ENCODE results near the gene CCR2.
A peak's percentile ranks its signal among the peaks of the same experiment; 100 is the strongest.
"Not testable (repeated sequence)": the region's sequence is repeated elsewhere in the genome, so short reads cannot be mapped to it uniquely, and the experiment has no call there.

Gene CCR2

GRCh38 chr3:46386205-46386604 lies 32.3 kb downstream of the CCR2 start:
- TF ChIP-seq, protein P1, sequence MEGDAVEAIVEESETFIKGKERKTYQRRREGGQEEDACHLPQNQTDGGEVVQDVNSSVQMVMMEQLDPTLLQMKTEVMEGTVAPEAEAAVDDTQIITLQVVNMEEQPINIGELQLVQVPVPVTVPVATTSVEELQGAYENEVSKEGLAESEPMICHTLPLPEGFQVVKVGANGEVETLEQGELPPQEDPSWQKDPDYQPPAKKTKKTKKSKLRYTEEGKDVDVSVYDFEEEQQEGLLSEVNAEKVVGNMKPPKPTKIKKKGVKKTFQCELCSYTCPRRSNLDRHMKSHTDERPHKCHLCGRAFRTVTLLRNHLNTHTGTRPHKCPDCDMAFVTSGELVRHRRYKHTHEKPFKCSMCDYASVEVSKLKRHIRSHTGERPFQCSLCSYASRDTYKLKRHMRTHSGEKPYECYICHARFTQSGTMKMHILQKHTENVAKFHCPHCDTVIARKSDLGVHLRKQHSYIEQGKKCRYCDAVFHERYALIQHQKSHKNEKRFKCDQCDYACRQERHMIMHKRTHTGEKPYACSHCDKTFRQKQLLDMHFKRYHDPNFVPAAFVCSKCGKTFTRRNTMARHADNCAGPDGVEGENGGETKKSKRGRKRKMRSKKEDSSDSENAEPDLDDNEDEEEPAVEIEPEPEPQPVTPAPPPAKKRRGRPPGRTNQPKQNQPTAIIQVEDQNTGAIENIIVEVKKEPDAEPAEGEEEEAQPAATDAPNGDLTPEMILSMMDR (conservative IDR thresholded peaks at IDR 0.05; ENCODE audit: low read depth, low read length), result no peak
- DNase-seq (ENCODE audit: low read depth), result peak; percentile 10
- no peak overlapping the region for H3K4me3 ChIP-seq (ENCODE audit: low read length)

DNA sequence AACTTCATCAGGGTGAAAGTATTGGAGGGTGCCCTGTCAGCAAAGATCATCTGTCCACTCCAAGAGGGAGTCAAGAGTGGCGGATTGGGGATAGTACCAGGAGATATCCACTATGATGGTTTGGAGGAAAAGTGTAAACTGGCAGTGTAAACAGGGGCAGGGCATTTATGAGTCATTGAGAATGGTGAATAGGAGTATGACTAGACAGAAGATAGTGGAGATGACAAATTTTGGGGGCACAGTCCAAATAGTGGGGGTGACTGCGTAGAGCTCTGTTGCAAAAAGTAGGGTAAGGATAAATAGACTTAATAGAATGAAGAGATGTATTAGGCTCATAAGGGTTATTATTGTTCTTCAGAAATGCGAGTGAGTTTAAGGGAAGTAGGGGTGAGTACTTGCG lies 34.9 kb downstream of the CCR2 start:
- not testable (repeated sequence) for H3K4me3 ChIP-seq (ENCODE audit: low read length); DNase-seq (ENCODE audit: low read depth)

DNA sequence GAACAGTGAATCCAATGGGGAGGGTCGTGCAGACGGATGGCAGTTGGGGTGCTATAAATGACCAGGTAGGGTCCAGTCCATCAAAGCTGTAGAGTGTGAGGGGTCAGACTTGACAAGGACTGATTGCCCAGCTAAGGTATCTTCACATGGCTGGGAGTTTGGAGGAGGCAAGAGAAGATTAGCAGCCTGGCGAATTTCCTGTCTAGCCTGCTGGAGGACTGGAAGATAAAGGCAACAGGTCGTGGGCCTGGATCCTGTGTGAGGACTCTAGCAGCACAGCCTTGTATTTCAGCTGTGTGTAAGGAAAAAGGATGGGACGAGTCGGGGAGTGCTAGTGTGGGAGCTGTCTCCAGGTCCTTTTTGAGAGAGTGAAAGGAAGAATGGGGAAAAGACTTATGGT lies 35.4 kb downstream of the CCR2 start:
- H3K4me3 ChIP-seq (ENCODE audit: low read length), result no peak overlapping the region
- TF ChIP-seq, protein P1 (conservative IDR thresholded peaks at IDR 0.05; ENCODE audit: low read depth, low read length), result no peak

GRCh38 chr3:46391526-46391925 lies 37.6 kb downstream of the CCR2 start:
- DNase-seq (ENCODE audit: low read depth); H3K4me3 ChIP-seq (ENCODE audit: low read length): not testable (repeated sequence)

More for the DNA sequence above, 35.4 kb downstream of the CCR2 start:
- no peak for DNase-seq (ENCODE audit: low read depth)

DNA sequence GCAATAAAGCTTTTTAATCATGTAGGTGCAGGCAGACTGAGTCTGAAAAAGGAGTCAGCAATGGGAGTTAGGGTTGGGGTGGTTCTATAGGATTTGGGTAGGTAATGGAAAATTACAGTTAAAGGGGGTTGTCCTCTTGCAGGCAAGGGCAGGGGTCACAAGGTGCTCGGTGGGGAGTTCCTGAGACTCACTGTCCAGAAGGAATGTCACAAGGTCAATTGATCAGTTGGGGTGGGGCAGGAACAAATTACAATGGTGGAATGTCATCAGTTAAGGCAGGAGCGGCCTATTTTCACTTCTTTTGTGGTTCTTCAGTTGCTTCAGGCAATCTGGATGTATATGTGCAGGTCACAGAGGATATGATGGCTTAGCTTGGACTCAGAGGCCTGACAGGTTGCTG lies 39.1 kb downstream of the CCR2 start:
- TF ChIP-seq, protein P1 (conservative IDR thresholded peaks at IDR 0.05; ENCODE audit: low read depth, low read length), result no peak
- no peak overlapping the region for H3K4me3 ChIP-seq (ENCODE audit: low read length)
- DNase-seq (ENCODE audit: low read depth), result no peak

- no peak overlapping the region for H3K4me3 ChIP-seq (ENCODE audit: low read length)
- TF ChIP-seq, protein P1 (conservative IDR thresholded peaks at IDR 0.05; ENCODE audit: low read depth, low read length), result no peak
- no peak for DNase-seq (ENCODE audit: low read depth)
These were observed 39.9 kb downstream of the CCR2 start for GRCh38 chr3:46393554-46394434.

DNA sequence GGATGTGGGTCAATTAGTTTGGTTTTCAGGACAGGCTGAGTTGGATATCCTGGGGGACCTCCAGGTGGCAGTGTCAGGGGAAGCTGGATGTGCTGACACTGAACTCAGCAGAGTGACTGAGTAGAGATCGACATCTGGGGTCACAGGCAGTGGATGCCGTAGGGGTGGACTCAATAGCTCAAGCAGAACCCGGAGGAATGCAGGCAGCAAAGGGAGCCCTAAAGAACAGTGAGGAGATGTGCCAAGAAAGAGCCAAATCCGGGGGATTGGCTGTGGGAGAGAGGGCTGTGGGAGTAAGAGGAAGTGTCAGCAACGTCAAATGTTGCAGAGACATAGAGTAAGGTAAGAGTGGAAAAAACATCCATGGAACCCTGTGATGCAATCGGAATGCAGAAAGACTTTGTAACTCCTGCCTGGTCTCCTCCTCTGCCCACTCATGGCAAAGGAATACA lies 41.3 kb downstream of the CCR2 start:
- H3K4me3 ChIP-seq (ENCODE audit: low read length), result no peak overlapping the region
- TF ChIP-seq, protein P1 (conservative IDR thresholded peaks at IDR 0.05; ENCODE audit: low read depth, low read length), result peak; percentile 21
- no peak for DNase-seq (ENCODE audit: low read depth)

DNA sequence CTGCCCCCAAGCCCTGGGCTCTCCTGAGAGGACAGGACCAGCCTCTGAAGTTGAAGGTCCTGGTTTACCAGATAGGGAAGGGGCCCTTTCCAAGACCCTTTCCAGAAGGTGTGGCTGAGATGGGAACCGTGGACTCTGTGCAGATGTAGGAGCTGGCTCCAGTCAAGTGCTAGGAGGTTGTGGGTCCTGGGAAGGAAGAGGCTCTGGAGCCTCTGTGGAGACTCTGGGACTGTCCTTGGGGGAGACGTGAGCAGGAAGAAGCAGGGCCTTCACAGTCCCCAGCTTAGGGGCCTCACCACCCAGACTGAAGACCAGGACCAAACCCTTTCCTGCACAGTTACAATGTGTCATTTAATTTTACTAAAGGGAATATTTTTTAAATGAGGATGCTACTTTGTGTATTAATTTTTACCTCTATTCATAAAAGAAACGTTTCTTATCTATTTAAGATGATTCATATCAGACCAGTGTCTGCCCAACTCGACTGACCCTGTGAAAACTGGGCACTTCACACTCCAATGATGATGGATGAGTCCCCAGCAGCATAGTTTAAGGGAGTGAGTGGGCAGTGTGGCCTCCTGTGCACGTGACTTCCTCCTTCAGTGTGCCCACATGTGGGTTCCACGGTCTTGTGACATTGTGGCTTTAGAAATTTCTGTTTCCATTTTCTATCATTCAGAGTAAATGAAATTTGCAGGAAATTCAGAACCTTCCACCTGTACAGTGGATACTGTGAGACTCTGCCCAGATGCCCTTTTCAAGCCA lies 42.0 kb downstream of the CCR2 start:
- TF ChIP-seq, protein P1 (conservative IDR thresholded peaks at IDR 0.05; ENCODE audit: low read depth, low read length), result no peak
- no peak for DNase-seq (ENCODE audit: low read depth)
- H3K4me3 ChIP-seq (ENCODE audit: low read length), result no peak overlapping the region
